ENCODE data around the gene RET. TPM values are rescaled to one million over a fixed set of nuclear protein-coding genes. Genes with fewer than 3 reads are reported as not detected.

The RET gene
- polyA plus RNA-seq, 3 donors: 0.08 to 0.39 (median 0.14) TPM

GRCh38 chr10:43113201-43114087 is 36.6 kb downstream of the RET start:
- Histone ChIP-seq H3K4me3 (replicated peaks in 1 of 3; ENCODE audit: low read depth in 2 of 3, low read length in 3 of 3) (no peak overlapping the region), H4K20me1 (ENCODE audit: insufficient read depth, low read length) (no peaks in the 10 kb centered on the region), H3K27me3 (ENCODE audit: control insufficient read depth in 2 of 2, insufficient read depth in 2 of 2, low read length in 2 of 2) (no peaks in the 10 kb centered on the region), H3K36me3 (replicated peaks in 1 of 2; ENCODE audit: control insufficient read depth in 1 of 2, insufficient read depth in 2 of 2, low read length in 2 of 2) (no peaks in the 10 kb centered on the region), H3K9me3 (replicated peaks in 1 of 2; ENCODE audit: control insufficient read depth in 1 of 2, insufficient read depth in 1 of 2, low read length in 2 of 2) (no peaks in the 10 kb centered on the region), H3K79me2 (ENCODE audit: insufficient read depth, low read length) (no peaks in the 10 kb centered on the region), H3K4me1 (ENCODE audit: control insufficient read depth in 1 of 2, insufficient read depth in 2 of 2, low read length in 2 of 2) (peaks cover 6 to 25% of the 10 kb centered on the region in 2 donors), H3K9ac (ENCODE audit: insufficient read depth, low read length, poor library complexity, severe bottlenecking) (no peak overlapping the region), H3K27ac (ENCODE audit: low read depth in 1 of 2, low read length in 2 of 2) (no peak overlapping the region), H2AFZ (ENCODE audit: insufficient read depth, low read depth, low read length, poor library complexity, severe bottlenecking) (no peak overlapping the region), H3K4me2 (replicated peaks; ENCODE audit: extremely low read depth, low read length, poor library complexity, severe bottlenecking) (no peak overlapping the region)
- no peak overlapping the region for H3K4me3 Mint-ChIP-seq
- H3K9me3 Mint-ChIP-seq: peaks cover 0 to 2% (median 0%) of the 10 kb centered on the region in 7 donors
- no peak for DNase-seq
- H3K36me3 Mint-ChIP-seq: no peaks in the 10 kb centered on the region
- peaks cover 20% of the 10 kb centered on the region for H3K4me1 Mint-ChIP-seq
- peak overlapping the region in 1 of 7 donors; percentile 25 for H3K27ac Mint-ChIP-seq
- no peak for TF ChIP-seq CTCF (IDR thresholded peaks at IDR 0.05)
- intact Hi-C loops (cut with micrococcal nuclease): no loop called here
- H3K27me3 Mint-ChIP-seq (ENCODE audit: low read depth in 3 of 3): peaks cover 1 to 2% (median 2%) of the 10 kb centered on the region in 3 donors
- 95% methylated on average over 5 of the region's 16 CpGs for WGBS (ENCODE audit: insufficient coverage)

DNA sequence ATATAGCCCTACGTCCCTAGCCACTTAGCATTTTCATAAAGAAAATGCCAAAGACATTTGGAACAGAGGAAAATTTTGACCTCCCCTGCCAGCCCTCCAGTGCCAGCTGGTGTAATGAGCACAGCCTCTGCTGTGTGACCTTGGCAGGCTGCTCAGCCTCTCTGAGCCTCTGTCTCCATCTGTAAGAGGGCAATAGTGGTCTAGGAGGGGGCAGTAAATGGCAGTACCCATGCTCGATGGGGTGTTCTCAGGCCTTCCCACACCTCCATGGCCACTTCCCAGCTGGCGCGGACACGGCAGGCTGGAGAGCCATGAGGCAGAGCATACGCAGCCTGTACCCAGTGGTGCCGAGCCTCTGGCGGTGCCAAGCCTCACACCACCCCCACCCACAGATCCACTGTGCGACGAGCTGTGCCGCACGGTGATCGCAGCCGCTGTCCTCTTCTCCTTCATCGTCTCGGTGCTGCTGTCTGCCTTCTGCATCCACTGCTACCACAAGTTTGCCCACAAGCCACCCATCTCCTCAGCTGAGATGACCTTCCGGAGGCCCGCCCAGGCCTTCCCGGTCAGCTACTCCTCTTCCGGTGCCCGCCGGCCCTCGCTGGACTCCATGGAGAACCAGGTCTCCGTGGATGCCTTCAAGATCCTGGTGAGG is 37.3 kb downstream of the RET start:
- intact Hi-C loops (cut with micrococcal nuclease): no loop called here
- Mint-ChIP-seq H3K27ac (peak overlapping the region in 1 of 7 donors; percentile 25), H3K36me3 (no peaks in the 10 kb centered on the region), H3K27me3 (ENCODE audit: low read depth in 3 of 3) (peaks cover 1 to 4% (median 3%) of the 10 kb centered on the region in 3 donors), H3K4me1 (peaks cover 22% of the 10 kb centered on the region), H3K4me3 (peak overlapping the region in 1 of 2 donors; percentile 12), H3K9me3 (peaks cover 0 to 2% (median 0%) of the 10 kb centered on the region in 7 donors)
- Histone ChIP-seq H3K4me2 (replicated peaks; ENCODE audit: extremely low read depth, low read length, poor library complexity, severe bottlenecking) (no peak overlapping the region), H2AFZ (ENCODE audit: insufficient read depth, low read depth, low read length, poor library complexity, severe bottlenecking) (no peak overlapping the region), H3K27me3 (ENCODE audit: control insufficient read depth in 2 of 2, insufficient read depth in 2 of 2, low read length in 2 of 2) (no peaks in the 10 kb centered on the region), H3K9me3 (replicated peaks in 1 of 2; ENCODE audit: control insufficient read depth in 1 of 2, insufficient read depth in 1 of 2, low read length in 2 of 2) (no peaks in the 10 kb centered on the region), H3K36me3 (replicated peaks in 1 of 2; ENCODE audit: control insufficient read depth in 1 of 2, insufficient read depth in 2 of 2, low read length in 2 of 2) (no peaks in the 10 kb centered on the region), H3K79me2 (ENCODE audit: insufficient read depth, low read length) (no peaks in the 10 kb centered on the region), H3K27ac (ENCODE audit: low read depth in 1 of 2, low read length in 2 of 2) (no peak overlapping the region), H4K20me1 (ENCODE audit: insufficient read depth, low read length) (no peaks in the 10 kb centered on the region), H3K4me1 (ENCODE audit: control insufficient read depth in 1 of 2, insufficient read depth in 2 of 2, low read length in 2 of 2) (peaks cover 6 to 25% of the 10 kb centered on the region in 2 donors), H3K9ac (ENCODE audit: insufficient read depth, low read length, poor library complexity, severe bottlenecking) (no peak overlapping the region), H3K4me3 (replicated peaks in 1 of 3; ENCODE audit: low read depth in 2 of 3, low read length in 3 of 3) (no peak overlapping the region)
- 96% methylated on average over 19 of the region's 24 CpGs for WGBS (ENCODE audit: insufficient coverage)
- no peak for DNase-seq
- TF ChIP-seq CTCF (IDR thresholded peaks at IDR 0.05): no peak

Measured in CD14-positive monocyte (primary cell).